ENCODE results near the gene SLC15A4. TPM values are rescaled to one million over a fixed set of nuclear protein-coding genes. Genes with fewer than 3 reads are reported as not detected.

SLC15A4 gene
- total and polyA plus RNA-seq, 9 donors: 16.2 to 23.6 (median 19.4) TPM

- DNase-seq: no peak
- Histone ChIP-seq H3K36me3 (ENCODE audit: control insufficient read depth, insufficient read depth, low read length) (no peaks in the 10 kb centered on the region), H3K27ac (ENCODE audit: low read length) (no peak overlapping the region), H3K9me3 (replicated peaks; ENCODE audit: control insufficient read depth, low read depth, low read length) (no peaks in the 10 kb centered on the region), H3K27me3 (ENCODE audit: control insufficient read depth, insufficient read depth, low read length) (peaks cover 33% of the 10 kb centered on the region), H3K4me3 (ENCODE audit: low read length) (no peak overlapping the region), H3K4me1 (ENCODE audit: control insufficient read depth, insufficient read depth, low read length) (no peaks in the 10 kb centered on the region)
- 38% methylated on average over 1 of the region's 4 CpGs for WGBS (ENCODE audit: insufficient coverage)
These were observed 62.4 kb downstream of the SLC15A4 start for GRCh38 chr12:128761379-128761790.

DNA sequence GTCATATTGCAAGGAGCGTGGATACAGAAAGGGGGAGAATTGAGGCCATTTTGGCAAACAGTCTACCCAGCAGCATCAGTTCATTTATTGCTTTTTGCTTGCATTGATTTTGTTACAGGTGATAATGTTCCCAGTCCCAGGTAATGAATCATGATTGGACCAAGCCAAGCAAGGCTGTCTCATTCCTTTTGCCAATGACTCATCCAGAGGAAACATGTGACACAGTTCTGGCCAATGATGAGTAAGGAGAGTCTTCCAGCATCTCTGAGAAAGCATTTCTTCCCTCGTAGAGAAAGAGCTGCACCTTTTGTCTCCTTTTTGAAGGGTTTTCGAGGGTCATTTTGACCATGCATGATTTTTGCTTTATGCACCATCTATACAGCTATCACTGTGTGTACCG lies 68.2 kb downstream of the SLC15A4 start:
- Histone ChIP-seq H3K27ac (ENCODE audit: low read length) (no peak overlapping the region), H3K36me3 (ENCODE audit: control insufficient read depth, insufficient read depth, low read length) (no peaks in the 10 kb centered on the region), H3K4me3 (ENCODE audit: low read length) (no peak overlapping the region), H3K27me3 (ENCODE audit: control insufficient read depth, insufficient read depth, low read length) (peaks cover 9% of the 10 kb centered on the region), H3K9me3 (replicated peaks; ENCODE audit: control insufficient read depth, low read depth, low read length) (no peaks in the 10 kb centered on the region), H3K4me1 (ENCODE audit: control insufficient read depth, insufficient read depth, low read length) (no peaks in the 10 kb centered on the region)
- DNase-seq: no peak
- WGBS (ENCODE audit: insufficient coverage): 100% methylated on average over 1 of the region's 4 CpGs

GRCh38 chr12:128754275-128754674 lies 69.5 kb downstream of the SLC15A4 start:
- H3K9me3 ChIP-seq (replicated peaks; ENCODE audit: control insufficient read depth, low read depth, low read length): no peaks in the 10 kb centered on the region
- H3K4me1 ChIP-seq (ENCODE audit: control insufficient read depth, insufficient read depth, low read length): no peaks in the 10 kb centered on the region
- no peak overlapping the region for H3K27ac ChIP-seq (ENCODE audit: low read length)
- no peaks in the 10 kb centered on the region for H3K36me3 ChIP-seq (ENCODE audit: control insufficient read depth, insufficient read depth, low read length)
- WGBS (ENCODE audit: insufficient coverage): 92% methylated on average over 2 of the region's 3 CpGs
- no peak overlapping the region for H3K4me3 ChIP-seq (ENCODE audit: low read length)
- DNase-seq: no peak
- peaks cover 2% of the 10 kb centered on the region for H3K27me3 ChIP-seq (ENCODE audit: control insufficient read depth, insufficient read depth, low read length)

- no peak overlapping the region for H3K27ac ChIP-seq (ENCODE audit: low read length)
- peaks cover 2% of the 10 kb centered on the region for H3K27me3 ChIP-seq (ENCODE audit: control insufficient read depth, insufficient read depth, low read length)
- no peak overlapping the region for H3K4me3 ChIP-seq (ENCODE audit: low read length)
- no peaks in the 10 kb centered on the region for H3K36me3 ChIP-seq (ENCODE audit: control insufficient read depth, insufficient read depth, low read length)
- no peak for DNase-seq
- 30% methylated on average over 1 of the region's 4 CpGs for WGBS (ENCODE audit: insufficient coverage)
- no peaks in the 10 kb centered on the region for H3K4me1 ChIP-seq (ENCODE audit: control insufficient read depth, insufficient read depth, low read length)
- no peaks in the 10 kb centered on the region for H3K9me3 ChIP-seq (replicated peaks; ENCODE audit: control insufficient read depth, low read depth, low read length)
These were observed 70.3 kb downstream of the SLC15A4 start for GRCh38 chr12:128753438-128753837.

GRCh38 chr12:128752386-128752785 lies 71.4 kb downstream of the SLC15A4 start:
- Histone ChIP-seq H3K27me3 (ENCODE audit: control insufficient read depth, insufficient read depth, low read length) (peaks cover 2% of the 10 kb centered on the region), H3K4me3 (ENCODE audit: low read length) (no peak overlapping the region), H3K9me3 (replicated peaks; ENCODE audit: control insufficient read depth, low read depth, low read length) (no peaks in the 10 kb centered on the region), H3K4me1 (ENCODE audit: control insufficient read depth, insufficient read depth, low read length) (no peaks in the 10 kb centered on the region), H3K27ac (ENCODE audit: low read length) (no peak overlapping the region), H3K36me3 (ENCODE audit: control insufficient read depth, insufficient read depth, low read length) (no peaks in the 10 kb centered on the region)
- no peak for DNase-seq
- WGBS (ENCODE audit: insufficient coverage): 83% methylated on average over 4 of the region's 5 CpGs

DNA sequence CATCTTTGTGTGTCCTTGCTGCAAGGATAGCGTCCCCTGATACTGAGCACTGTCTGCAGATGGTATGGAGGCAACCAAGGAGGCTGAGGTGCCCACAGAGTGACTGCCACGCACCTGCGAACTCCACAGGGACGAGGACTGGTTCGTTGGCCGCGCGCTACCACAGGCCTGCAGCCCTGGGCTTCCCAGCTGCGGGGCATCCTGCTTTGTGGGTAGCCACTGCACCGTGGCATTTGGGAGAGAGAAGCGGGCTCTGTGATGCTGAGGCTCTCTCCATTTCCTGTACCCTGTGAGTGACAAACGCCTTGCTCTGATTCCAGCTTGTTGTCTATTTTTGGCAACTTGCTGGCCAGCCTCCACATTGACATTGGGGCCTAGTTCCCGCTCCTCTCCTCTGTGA lies 76.3 kb downstream of the SLC15A4 start:
- Histone ChIP-seq H3K9me3 (replicated peaks; ENCODE audit: control insufficient read depth, low read depth, low read length) (no peaks in the 10 kb centered on the region), H3K4me1 (ENCODE audit: control insufficient read depth, insufficient read depth, low read length) (no peaks in the 10 kb centered on the region), H3K27me3 (ENCODE audit: control insufficient read depth, insufficient read depth, low read length) (no peaks in the 10 kb centered on the region), H3K27ac (ENCODE audit: low read length) (no peak overlapping the region), H3K4me3 (ENCODE audit: low read length) (no peak overlapping the region), H3K36me3 (ENCODE audit: control insufficient read depth, insufficient read depth, low read length) (no peaks in the 10 kb centered on the region)
- WGBS (ENCODE audit: insufficient coverage): 86% methylated on average over 12 of the region's 13 CpGs
- no peak for DNase-seq

GRCh38 chr12:128745772-128746689 lies 77.7 kb downstream of the SLC15A4 start:
- no peak overlapping the region for H3K4me3 ChIP-seq (ENCODE audit: low read length)
- no peaks in the 10 kb centered on the region for H3K36me3 ChIP-seq (ENCODE audit: control insufficient read depth, insufficient read depth, low read length)
- no peaks in the 10 kb centered on the region for H3K4me1 ChIP-seq (ENCODE audit: control insufficient read depth, insufficient read depth, low read length)
- no CpG with 5 or more reads among the region's 11 CpGs for WGBS (ENCODE audit: insufficient coverage)
- H3K27ac ChIP-seq (ENCODE audit: low read length): no peak overlapping the region
- no peak for DNase-seq
- H3K27me3 ChIP-seq (ENCODE audit: control insufficient read depth, insufficient read depth, low read length): no peaks in the 10 kb centered on the region
- H3K9me3 ChIP-seq (replicated peaks; ENCODE audit: control insufficient read depth, low read depth, low read length): no peaks in the 10 kb centered on the region

DNA sequence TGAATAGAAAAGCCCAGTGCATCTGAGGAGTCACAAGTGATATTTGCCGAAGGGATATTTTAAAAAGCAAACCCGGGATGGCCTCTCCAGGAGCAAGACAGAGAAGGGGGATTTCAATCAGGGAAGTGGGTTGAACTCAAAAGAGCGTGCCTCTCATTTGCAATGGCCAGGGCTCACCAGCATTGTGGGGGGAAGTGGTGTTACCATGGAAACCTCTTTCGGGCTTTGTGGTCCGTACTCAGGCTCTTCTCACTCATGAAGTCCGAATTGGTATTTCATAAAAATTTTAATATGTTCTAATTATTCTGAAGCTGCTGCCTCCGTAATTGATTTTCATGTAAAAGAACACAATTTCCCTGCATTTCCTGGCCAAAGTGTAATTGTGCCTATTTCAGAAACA lies 79.8 kb downstream of the SLC15A4 start:
- Histone ChIP-seq H3K36me3 (ENCODE audit: control insufficient read depth, insufficient read depth, low read length) (no peaks in the 10 kb centered on the region), H3K9me3 (replicated peaks; ENCODE audit: control insufficient read depth, low read depth, low read length) (no peaks in the 10 kb centered on the region), H3K27ac (ENCODE audit: low read length) (no peak overlapping the region), H3K4me1 (ENCODE audit: control insufficient read depth, insufficient read depth, low read length) (no peaks in the 10 kb centered on the region), H3K27me3 (ENCODE audit: control insufficient read depth, insufficient read depth, low read length) (no peaks in the 10 kb centered on the region), H3K4me3 (ENCODE audit: low read length) (no peak overlapping the region)
- 80% methylated on average over 1 of the region's 7 CpGs for WGBS (ENCODE audit: insufficient coverage)
- no peak for DNase-seq

Other genes starting within 250 kb of the SLC15A4 start
- 0.71 TPM for gene GLT1D1, start 29.5 kb upstream of the SLC15A4 start, total RNA-seq
- gene GLT1D1, start 29.5 kb upstream of the SLC15A4 start, polyA plus RNA-seq (ENCODE audit: insufficient read depth in 1 of 8, insufficient read length in 8 of 8, low replicate concordance in 1 of 8): 1 to 10 TPM in 6 of 8 donors, under 1 TPM in 2; 0.87 to 1.7 (median 1.1) TPM